PFSK-1 (cell line): ENCODE results near the gene CTRL.

Experiments used
- FOXP2 ChIP-seq: optimal IDR thresholded peaks from 2 replicates; pipeline ENCODE3; 2011; ENCODE audit warnings: borderline replicate concordance, control low read depth, inconsistent platforms; ENCODE audit not compliant: insufficient read depth; ENCODE audit errors: extremely low read length, extremely low read depth
- POLR2AphosphoS5 ChIP-seq: IDR thresholded peaks from 2 replicates; pipeline ENCODE4 v1.6.1; 2012; ENCODE audit warnings: low read depth, mild to moderate bottlenecking, control low read depth, low read length, moderate library complexity
- REST ChIP-seq, 2 experiments: IDR thresholded peaks; 2 replicates each; pipeline versions ENCODE4 v1.6.1 to v1.8.0; 2011 to 2012; ENCODE audit warnings: low read depth in 2 of 2, low read length in 2 of 2, control low read depth in 1 of 2, inconsistent platforms in 1 of 2, mild to moderate bottlenecking in 1 of 2, moderate library complexity in 1 of 2; ENCODE audit not compliant: insufficient read depth in 1 of 2
- SIN3A ChIP-seq: IDR thresholded peaks from 2 replicates; pipeline ENCODE4 v1.6.1; 2012; ENCODE audit warnings: mild to moderate bottlenecking, low read length, moderate library complexity, borderline replicate concordance; ENCODE audit not compliant: insufficient read depth
- TAF1 ChIP-seq: IDR thresholded peaks from 2 replicates; pipeline ENCODE4 v1.6.1; 2012; ENCODE audit warnings: low read length, control low read depth, borderline replicate concordance; ENCODE audit not compliant: insufficient read depth

Gene CTRL

GRCh38 chr16:67935402-67936123 lies 3.9 kb upstream of the CTRL start:
- TF ChIP-seq REST (IDR thresholded peaks at IDR 0.05; ENCODE audit: insufficient read depth in 1 of 2, low read depth in 2 of 2, low read length in 2 of 2) (peak in 1 of 2 experiments; percentile 57; a peak in 1 of 4 replicates), SIN3A (no peak), FOXP2 (no peak), TAF1 (peak; percentile 90), POLR2AphosphoS5 (peak; percentile 91)

- TF ChIP-seq SIN3A (no peak), POLR2AphosphoS5 (no peak), FOXP2 (no peak), REST (IDR thresholded peaks at IDR 0.05; ENCODE audit: insufficient read depth in 1 of 2, low read depth in 2 of 2, low read length in 2 of 2) (no peak), TAF1 (no peak)
Measured at GRCh38 chr16:67935101-67935401, 3.4 kb upstream of the CTRL start.

- TF ChIP-seq SIN3A, result no peak
- no peak for TF ChIP-seq FOXP2
- no peak for TF ChIP-seq REST (IDR thresholded peaks at IDR 0.05; ENCODE audit: insufficient read depth in 1 of 2, low read depth in 2 of 2, low read length in 2 of 2)
- TF ChIP-seq POLR2AphosphoS5, result peak; percentile 40; the same call in 1 of the 2 replicates
Measured at GRCh38 chr16:67934306-67935100, 2.8 kb upstream of the CTRL start.

GRCh38 chr16:67933805-67934204 lies 2.1 kb upstream of the CTRL start:
- TF ChIP-seq POLR2AphosphoS5 (no peak), TAF1 (no peak), SIN3A (no peak), FOXP2 (no peak), REST (IDR thresholded peaks at IDR 0.05; ENCODE audit: insufficient read depth in 1 of 2, low read depth in 2 of 2, low read length in 2 of 2) (no peak)
